ENCODE results near the gene IKBKE.

Gene IKBKE

DNA sequence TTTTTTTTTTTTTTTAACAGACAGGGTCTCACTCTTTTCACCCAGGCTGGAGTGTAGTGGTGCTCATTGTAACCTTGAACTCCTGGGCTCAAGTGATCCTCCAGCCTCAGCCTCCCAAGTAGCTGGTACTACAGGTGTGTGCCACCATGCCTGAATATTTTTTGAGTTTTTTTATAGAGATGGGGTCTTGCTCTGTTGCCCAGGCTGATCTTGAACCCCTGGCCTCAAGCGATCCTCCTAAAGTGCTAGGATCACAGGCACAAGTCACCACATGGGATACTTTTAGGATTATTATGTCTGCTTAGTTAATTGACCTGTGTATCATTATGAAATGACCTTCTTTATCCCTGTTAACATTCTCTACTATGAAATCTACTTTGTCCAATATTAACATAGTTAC lies 75.1 kb downstream of the IKBKE start:
- no peaks in the 10 kb centered on the region for H3K79me2 ChIP-seq (ENCODE audit: insufficient read depth, low read length)
- H3K4me2 ChIP-seq (ENCODE audit: low read length): no peak overlapping the region
- H3K4me1 ChIP-seq (ENCODE audit: insufficient read depth, low read length, severe bottlenecking): peaks cover 3% of the 10 kb centered on the region
- no peaks in the 10 kb centered on the region for H3K9me2 ChIP-seq (ENCODE audit: low read depth, low read length)
- no peaks in the 10 kb centered on the region for H3K36me3 ChIP-seq (ENCODE audit: insufficient read depth, low read length)
- no peaks in the 10 kb centered on the region for H4K20me1 ChIP-seq (ENCODE audit: insufficient read depth, low read length)
- TF ChIP-seq EZH2 (IDR thresholded peaks at IDR 0.05; ENCODE audit: borderline replicate concordance, low read length): no peak
- TF ChIP-seq, protein P1, sequence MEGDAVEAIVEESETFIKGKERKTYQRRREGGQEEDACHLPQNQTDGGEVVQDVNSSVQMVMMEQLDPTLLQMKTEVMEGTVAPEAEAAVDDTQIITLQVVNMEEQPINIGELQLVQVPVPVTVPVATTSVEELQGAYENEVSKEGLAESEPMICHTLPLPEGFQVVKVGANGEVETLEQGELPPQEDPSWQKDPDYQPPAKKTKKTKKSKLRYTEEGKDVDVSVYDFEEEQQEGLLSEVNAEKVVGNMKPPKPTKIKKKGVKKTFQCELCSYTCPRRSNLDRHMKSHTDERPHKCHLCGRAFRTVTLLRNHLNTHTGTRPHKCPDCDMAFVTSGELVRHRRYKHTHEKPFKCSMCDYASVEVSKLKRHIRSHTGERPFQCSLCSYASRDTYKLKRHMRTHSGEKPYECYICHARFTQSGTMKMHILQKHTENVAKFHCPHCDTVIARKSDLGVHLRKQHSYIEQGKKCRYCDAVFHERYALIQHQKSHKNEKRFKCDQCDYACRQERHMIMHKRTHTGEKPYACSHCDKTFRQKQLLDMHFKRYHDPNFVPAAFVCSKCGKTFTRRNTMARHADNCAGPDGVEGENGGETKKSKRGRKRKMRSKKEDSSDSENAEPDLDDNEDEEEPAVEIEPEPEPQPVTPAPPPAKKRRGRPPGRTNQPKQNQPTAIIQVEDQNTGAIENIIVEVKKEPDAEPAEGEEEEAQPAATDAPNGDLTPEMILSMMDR (IDR thresholded peaks at IDR 0.05; ENCODE audit: low read length): no peak
- no peaks in the 10 kb centered on the region for H3F3A ChIP-seq (ENCODE audit: insufficient read depth, low read length)
- H2AFZ ChIP-seq (ENCODE audit: low read length): no peak overlapping the region
- no peak overlapping the region for H3K9ac ChIP-seq (ENCODE audit: low read length)
- no peaks in the 10 kb centered on the region for H3K9me3 ChIP-seq (ENCODE audit: low read length)
- no peak overlapping the region for H3K4me3 ChIP-seq (ENCODE audit: low read depth, low read length, poor library complexity, severe bottlenecking)
- H3K27ac ChIP-seq (ENCODE audit: low read depth, low read length, poor library complexity, severe bottlenecking): no peak overlapping the region
- H3K27me3 ChIP-seq (ENCODE audit: insufficient read depth, low read length): no peaks in the 10 kb centered on the region
